Retina (tissue), 1 donor: ENCODE data around the gene IRF2BP1.

Experiments used
- DNase-seq: peaks from one replicate; pipeline ENCODE4 v3.0.0-alpha.2; 2016

Gene IRF2BP1

DNA sequence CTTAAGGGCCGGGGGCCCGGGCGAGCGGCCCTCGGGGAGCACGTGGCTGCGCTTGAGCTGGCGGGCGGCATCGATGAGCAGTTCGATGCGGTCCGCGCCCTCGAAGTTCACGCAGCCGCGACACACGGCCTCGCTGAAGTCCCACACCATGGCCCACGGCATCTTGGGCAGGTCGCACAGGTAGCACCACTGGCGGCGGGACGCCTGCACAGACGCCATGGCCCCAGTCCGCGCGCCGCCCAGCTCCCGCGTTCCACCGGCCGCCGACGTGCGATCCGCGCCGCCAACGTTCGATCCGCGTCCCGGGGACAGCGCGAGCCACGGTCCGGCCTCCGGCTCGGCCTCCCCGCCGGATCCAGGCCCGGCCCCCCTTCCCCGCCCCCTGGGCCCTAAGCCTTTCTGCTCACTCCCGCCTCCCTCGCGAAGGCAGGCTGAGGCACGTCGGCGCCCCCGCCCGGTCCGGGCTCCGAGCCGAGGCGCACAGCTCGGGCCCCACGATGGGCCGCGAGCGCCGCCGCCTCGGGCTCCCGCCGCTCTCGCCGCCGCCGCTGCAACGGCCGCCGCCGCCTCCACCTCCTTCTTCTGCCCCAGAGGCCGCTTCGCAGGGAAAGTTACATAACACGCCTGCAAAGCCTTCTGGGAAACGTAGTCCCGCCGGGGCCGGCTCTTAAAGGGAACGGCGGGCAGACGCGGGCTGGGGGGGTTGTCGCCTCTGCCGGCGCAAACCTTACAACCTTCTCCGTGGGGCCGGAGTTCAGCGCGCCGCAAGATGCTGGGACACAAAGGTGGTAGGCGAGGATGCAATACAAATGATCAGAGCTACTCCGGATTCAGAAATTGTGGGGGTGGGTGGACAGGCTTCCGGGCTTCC is at the start of gene IRF2BP1:
Gene IRF2BP1, minus strand, starts transcription at position 586 of the 871 bp plus-strand sequence. Its CDS starts 367 bp downstream, at position 219.
- DNase-seq = peak; percentile 96

GRCh38 chr19:45935267-45935666 is 49.3 kb upstream of the IRF2BP1 start:
- DNase-seq = no peak

DNA sequence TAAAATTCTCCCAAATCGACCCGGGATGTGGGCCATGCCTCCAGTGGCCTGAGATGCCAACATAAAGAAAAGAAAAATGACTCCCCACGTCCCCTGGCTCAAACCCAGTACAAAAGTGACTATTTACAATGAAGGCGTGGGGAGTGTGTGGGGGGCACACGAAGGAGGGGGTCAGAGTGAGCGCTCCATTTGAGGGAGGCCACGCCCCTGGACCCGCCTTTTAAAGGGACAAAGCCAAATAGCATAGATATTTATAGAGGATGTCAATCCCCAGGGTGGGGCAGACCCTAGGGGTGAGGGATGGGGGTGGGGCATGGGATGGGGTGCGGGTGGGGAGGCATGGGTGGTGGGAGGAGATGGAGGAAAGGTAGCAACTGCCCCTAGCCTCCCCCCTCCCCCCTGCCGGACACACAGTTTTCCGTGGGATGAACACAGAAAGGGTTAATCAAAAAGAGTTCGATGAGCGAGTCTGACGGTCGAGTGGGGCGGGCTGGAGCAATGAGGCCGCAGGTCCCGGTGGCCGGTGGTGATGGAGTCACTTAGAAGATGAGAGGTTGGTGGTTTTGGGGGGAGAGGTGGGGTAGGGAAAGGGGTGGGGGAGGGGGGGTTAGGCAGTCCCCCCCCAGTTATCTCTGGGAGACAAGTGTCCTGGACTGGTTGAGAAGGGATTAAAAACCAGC is 48.8 kb upstream of the IRF2BP1 start:
- no peak for DNase-seq

GRCh38 chr19:45933759-45934158 is 47.8 kb upstream of the IRF2BP1 start:
- DNase-seq = no peak

- no peak for DNase-seq
These were observed 45.1 kb upstream of the IRF2BP1 start for GRCh38 chr19:45931055-45931454.

DNA sequence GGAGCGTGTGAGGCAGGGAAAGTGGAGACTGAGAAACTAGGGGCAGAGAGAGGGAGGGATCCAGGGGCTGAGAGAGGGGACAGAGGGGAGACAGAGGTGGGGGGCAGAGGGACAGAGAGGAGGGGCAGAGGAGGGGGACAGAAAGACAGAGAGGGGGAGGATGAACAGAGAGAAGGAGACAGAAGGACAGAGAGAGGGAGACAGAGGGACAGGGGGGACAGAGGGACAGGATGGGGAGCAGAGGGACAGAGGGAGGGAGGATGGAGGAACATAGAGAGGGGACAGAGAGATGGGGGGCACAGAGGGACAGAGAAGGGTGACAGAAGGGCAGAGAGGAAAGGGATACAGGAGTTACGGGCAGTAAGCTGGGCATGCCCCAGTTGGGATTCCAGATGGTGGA is 43.3 kb upstream of the IRF2BP1 start:
- no peak for DNase-seq

DNA sequence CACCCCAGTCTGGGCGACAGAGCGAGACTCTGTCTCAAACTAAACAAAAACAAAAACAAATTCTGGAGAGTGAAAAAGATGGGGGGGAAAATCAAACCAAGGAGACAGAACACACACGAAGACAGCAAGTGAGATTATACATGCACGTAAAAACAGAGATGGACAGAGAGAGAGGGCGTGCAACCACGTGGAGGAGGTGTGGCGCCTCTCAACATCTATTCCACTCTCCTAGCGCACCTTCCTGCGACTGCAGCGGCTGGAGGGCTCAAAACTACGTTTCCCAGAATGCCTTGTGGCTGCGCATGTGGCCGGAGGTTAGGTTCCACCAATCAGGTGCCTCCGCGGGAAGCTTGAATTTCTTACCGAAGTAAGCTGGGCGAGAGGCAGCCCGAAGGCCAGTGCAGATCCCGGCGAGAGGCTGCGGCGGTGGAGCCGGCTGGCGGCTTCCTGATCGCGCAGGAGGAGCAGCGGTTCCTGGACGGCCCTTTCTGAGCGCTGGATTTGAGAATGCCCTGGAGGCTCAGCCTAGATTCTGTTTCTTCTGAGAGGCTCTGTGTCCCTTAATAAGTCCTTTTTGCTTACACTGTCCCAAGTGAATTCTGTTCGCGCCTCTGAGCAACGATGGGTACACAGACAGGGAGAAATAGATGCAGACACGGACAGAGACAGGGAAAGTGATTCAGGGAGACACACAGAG is 41.8 kb upstream of the IRF2BP1 start:
- peak; percentile 92 for DNase-seq

GRCh38 chr19:45924891-45925447 is 39.0 kb upstream of the IRF2BP1 start:
- no peak for DNase-seq

GRCh38 chr19:45922281-45922680 is 36.3 kb upstream of the IRF2BP1 start:
- no peak for DNase-seq

GRCh38 chr19:45920458-45920857 is 34.5 kb upstream of the IRF2BP1 start:
- no peak for DNase-seq

- peak; percentile 53 for DNase-seq
These were observed 33.7 kb upstream of the IRF2BP1 start for GRCh38 chr19:45919678-45920077.

DNA sequence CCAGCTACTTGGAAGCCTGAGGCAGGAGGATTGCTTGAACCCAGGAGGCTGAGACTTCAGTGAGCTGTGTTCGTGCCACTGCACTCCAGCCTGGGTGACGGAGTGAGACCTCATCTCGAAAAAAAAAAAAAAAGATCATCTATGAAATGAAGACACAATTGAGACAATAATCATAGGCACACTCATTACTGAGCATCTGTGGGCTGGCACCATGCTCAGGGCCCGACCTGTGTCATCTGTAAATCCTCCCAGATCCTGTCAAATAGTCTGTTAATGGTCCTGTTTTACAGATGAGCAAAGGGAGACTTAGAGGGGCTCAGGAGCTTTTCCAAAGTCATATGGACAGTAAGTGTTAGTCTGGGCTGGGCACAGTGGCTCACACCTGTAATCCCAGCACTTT is 32.8 kb upstream of the IRF2BP1 start:
- DNase-seq = no peak

GRCh38 chr19:45917421-45918091 is 31.6 kb upstream of the IRF2BP1 start:
- no peak for DNase-seq

DNA sequence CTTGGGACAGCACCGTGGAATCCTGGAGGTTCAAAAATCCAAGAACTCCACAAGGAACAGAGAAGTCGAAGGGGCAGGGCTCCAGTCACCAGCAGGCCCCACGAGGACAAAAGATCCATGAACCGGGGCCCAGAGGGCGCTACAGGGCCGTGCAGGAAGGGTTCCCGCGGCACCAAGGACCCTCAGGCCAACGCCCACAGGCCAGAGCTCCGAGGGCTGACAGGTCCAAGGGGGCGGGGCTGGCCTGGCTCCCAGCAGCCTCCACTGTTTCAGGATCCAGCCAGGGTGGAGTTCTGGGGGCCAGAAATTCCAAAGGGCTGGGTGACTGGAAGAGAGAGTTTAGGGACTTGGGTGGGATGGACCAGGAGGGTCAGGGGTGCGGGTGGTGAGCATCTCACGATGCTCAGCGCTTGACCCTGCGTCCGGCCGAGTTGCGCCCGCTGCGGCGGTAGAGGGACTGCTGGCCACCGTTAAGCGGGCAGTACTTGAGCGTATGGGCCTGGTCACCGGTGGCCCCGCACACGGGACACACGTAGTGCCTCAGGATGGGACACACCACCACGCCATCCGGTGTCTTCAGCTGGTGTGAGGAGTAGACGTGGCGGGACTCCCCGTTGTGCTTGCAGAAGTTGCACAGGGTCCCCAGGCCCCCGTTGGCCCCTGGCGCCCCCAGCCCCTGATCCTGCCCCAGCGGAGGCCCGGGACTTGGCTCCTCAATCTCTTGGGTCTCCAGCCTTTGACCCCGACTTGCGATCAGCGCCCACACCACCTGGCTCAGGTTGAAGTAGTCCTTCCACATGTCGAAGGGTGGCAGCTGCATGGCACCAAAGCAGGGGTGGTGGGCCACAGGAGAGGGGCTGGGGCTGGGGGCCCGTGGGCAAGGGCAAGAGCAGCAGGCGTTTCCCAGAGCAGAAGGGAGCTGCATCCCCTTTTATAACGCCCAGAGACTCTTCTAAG is 28.2 kb upstream of the IRF2BP1 start, which contains the start of gene NANOS2:
Gene NANOS2, minus strand, starts transcription at position 905 of the 957 bp plus-strand sequence. Its CDS starts 85 bp downstream, at position 820.
- peak; percentile 65 for DNase-seq

- DNase-seq = no peak
These were observed 25.4 kb upstream of the IRF2BP1 start for GRCh38 chr19:45911291-45911690.

GRCh38 chr19:45908956-45909355 is 23.0 kb upstream of the IRF2BP1 start:
- no peak for DNase-seq

DNA sequence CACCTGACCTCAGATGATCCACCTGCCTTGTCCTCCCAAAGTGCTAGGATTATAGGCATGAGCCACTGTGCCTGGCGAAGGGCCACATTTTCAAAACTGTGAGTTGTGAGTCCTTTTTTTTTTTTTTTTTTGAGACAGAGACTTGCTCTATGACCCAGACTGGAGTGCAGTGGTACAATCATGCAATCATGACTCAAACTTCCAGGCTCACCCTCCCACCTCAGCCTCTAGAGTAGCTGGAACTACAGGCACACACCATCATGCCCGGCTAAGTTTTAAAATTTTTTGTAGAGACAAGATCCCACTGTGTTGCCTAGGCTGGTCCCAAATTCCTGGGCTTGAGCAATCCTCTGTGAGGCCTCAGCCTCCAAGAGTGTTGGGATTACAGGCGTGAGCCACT is 20.3 kb upstream of the IRF2BP1 start:
- no peak for DNase-seq

- no peak for DNase-seq
These were observed 19.1 kb upstream of the IRF2BP1 start for GRCh38 chr19:45905011-45905410.

- DNase-seq = peak; percentile 99
These were observed 17.0 kb upstream of the IRF2BP1 start for GRCh38 chr19:45902651-45903625.
